ENCODE results near the gene CORIN. TPM values are rescaled to one million over a fixed set of nuclear protein-coding genes. Genes with fewer than 3 reads are reported as not detected.

Gene CORIN
- total RNA-seq, 1 donor = under 0.01 TPM

DNA sequence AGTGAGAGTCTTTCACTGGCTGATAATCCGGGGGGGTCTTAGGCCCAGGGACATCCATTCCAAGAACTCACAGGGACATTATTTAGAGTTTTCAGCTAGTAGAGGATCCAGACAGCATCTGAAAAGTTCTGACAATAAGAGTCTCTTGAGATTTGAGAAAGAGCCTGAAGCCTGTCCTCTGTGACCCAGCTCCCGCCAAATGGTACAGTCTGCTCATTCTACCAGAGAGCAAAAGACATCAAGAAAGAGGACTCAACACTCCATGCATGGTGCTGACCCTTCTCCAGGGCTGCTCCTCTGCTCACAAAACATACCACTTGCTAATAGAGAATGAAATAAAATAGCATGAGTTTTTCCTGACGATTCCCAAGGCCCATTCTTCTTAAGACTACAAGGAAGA lies 190.8 kb downstream of the CORIN start:
- DNase-seq (ENCODE audit: low read depth in 2 of 3, low spot score in 2 of 3) = no peak

DNA sequence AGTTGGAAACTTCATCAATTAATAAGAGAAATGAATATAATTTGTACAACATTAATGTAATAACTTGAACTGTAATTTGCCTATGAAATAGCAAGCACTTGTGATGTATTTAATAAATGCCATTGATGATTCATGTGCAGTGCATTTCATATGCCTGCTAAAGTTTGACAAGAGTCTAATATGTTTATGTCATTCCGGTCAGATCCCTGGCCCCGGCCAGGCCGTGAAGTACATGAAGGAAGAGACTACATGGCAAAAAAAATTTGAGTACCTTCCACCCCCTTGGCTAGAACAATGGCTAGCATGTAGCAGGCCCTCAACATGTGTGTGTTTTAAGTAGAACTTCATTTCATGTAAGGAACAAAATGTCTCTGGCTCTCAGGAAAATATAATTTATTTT lies 191.5 kb downstream of the CORIN start:
- no peak for DNase-seq (ENCODE audit: low read depth in 2 of 3, low spot score in 2 of 3)

DNA sequence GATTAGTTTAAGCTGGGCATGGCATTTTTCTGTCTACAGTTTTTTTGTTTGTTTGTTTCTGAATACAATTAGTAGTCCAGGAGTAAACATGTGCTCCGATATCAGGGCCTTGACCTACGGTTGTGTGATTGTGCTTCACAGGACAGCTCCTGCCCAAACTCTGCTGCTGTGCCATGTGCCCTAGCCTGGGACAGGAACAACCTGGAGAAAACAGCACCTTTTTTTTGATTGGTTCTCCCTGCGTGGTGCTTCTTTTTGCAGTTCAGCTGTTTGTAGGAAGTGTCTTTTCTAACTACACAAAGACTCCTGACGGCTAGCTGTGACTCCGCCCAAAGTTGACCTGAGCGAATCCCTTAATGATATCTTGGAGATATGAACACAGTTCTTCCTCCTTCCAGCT lies 194.0 kb downstream of the CORIN start:
- no peak for DNase-seq (ENCODE audit: low read depth in 2 of 3, low spot score in 2 of 3)

DNA sequence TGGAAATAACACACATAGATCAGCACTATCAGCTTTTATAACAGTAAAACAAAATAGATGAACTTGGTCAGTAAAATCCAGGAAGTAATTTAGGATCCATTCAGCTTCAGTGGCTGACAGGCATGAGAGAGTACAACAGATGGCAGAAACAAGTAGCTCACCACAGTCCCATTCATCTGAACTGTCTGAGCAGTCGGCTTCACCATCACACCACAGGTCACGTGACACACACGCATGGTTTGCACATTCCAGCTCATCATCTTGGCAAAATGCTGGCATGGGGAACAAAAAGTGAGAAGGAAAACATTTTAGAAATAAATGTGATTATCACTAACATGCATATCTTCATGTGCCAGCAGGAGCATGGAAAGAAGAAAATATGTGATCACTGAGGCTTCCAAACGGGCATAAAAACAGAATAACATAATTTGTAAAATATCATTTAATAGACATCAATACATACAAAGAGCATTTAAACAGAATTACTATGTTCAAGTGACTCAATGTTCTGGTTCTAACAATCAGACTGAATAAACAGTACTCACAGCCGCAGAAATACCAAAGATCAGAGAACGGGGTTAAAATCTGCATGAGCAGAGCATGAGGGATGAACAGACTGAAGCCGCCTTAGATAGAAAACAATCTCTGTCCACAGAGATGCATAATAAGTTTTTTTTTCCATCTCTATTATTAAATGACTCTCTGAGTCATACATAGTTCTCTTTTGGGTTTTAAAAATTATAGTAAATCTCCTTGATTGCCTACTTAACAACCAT lies 194.7 kb downstream of the CORIN start:
- DNase-seq (ENCODE audit: low read depth in 2 of 3, low spot score in 2 of 3) = no peak

DNA sequence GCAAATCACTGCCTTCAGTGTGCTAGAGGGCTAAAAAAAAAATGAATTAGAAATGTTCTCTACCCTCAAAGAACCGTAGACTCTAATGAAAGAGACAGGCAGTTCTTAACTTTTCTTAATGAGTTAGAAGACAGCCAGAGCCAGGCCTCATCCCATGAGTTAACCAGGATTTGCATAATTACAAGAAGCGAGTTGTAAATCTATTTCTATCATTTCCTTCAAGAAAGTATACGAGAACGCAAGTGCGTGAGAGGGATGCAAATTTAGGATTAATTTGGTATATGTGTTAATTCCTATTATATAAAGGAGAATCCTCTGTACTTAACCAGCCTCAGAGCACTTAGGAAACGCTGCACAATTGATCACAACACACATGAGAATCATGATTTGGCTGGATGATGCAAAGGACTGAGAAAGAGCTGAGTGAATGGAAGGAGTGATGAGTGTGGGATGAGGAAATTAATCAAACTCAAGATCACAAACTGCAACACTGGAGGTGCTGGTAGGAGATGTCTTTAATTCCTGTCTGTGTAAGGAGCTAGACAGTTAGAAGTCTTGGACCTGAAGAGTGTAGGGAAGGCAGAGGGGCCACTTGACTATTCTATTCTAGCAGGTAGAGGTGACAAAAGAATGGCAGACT lies 195.6 kb downstream of the CORIN start:
- DNase-seq (ENCODE audit: low read depth in 2 of 3, low spot score in 2 of 3) = no peak

DNA sequence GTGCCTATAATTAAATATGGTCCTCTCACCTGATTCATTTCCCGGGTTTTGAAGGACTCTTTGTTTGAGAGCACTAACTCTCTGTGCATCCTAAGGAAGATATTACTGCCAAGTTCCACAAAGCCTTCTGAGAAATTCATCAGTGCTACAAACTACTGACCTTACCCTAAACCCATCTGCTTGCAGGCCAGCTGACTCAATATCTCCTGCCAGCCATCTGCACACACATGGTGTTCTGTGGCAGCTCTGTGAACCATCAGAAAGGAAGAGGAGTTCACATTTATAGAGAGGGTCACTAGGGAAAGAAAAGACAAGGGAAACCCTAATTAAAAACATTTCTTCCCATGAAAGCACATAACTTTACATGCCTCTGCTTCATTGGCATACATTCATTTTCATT lies 196.1 kb downstream of the CORIN start:
- no peak for DNase-seq (ENCODE audit: low read depth in 2 of 3, low spot score in 2 of 3)

DNA sequence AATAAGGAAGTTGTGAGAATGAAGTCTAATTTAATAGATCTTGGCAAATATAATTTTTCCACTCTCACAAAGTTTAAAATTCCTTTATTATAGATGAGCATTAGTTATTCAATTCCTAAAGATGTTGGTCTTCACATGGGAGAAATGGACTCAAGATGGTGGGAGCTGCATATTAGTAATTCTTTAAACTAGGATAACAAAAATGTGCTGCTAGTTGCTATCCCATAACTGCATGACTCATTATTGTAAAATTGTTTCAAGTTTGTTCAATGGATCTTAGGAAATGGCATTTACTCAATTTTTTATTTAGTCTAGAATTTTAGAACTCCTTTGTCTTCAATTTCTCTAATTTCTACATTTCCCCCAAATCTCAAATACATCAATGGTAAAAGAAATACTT lies 197.0 kb downstream of the CORIN start:
- no peak for DNase-seq (ENCODE audit: low read depth in 2 of 3, low spot score in 2 of 3)

DNA sequence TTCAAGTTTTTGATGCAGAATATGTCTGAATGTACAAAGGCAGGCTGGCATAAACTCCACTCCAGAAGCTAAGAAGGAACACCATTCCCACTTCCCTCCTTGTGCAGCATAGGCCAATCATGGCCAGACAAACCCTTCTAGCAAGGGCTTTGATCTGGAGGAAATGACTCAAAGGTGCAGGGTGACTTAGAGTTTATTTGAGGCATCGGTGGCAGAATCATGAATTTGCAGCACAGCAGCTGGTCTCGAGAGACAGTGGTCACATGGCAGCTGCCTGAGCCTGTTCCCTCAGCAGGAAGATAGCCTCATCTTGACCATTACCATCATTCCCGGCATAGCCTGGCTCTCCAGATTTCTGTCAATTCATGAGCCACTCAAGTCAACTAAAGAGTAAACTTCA lies 198.3 kb downstream of the CORIN start:
- DNase-seq (ENCODE audit: low read depth in 2 of 3, low spot score in 2 of 3) = no peak

DNA sequence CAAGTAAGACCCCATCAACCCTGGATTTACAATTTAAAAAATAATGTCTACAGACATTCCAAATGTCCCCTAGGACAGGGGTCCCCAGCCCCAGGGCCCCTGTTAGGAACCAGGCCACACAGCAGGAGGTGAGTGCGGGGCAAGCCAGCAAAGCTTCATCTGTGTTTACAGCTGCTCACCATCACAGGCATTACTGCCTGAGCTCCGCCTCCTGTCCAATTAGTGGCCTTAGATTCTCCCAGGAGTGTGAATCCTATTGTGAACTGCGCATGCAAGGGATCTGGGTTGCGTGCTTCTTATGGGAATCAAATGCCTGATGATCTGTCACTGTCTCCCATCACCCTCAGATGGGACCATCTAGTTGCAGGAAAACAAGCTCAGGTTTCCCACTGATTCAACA lies 206.7 kb downstream of the CORIN start:
- DNase-seq (ENCODE audit: low read depth in 2 of 3, low spot score in 2 of 3) = no peak

DNA sequence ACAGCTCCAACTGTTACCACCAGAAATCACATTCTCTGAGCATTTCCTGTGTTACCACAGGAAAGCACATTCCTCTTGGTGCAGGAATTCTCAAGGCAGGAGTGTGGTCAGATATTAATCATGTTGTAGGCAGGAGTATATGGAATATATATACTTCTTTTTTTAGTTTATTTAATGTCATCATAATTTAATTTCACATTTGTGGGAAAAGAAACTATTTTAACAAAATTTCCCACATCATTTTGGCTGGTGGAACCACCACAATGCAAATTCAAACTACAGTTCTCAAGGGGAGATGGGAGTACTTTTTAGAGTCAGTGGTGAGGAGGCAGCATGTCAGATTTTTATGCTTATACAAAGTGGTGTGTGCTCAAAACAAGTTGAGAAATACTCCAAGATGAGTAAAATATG lies 213.8 kb downstream of the CORIN start:
- DNase-seq (ENCODE audit: low read depth in 2 of 3, low spot score in 2 of 3) = no peak

DNA sequence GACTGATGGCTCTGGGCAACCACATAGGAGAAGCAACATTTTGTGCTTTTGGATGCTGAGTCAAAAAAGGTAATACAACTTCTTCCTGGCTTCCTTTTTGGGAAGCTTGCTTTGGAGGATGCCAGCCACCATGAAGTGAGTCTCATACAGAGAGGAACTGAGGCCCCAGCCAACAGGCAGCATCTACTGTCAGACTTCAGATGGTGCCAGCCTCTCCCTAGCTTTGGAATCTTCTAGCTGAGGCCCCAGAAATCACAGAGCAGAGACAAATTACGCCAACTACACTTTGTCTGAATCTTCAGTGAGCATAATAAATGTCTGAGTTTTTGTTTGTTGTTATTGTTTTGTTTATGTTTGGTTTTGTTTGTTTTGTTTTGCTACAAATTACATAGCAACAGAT lies 216.7 kb downstream of the CORIN start:
- no peak for DNase-seq (ENCODE audit: low read depth in 2 of 3, low spot score in 2 of 3)

DNA sequence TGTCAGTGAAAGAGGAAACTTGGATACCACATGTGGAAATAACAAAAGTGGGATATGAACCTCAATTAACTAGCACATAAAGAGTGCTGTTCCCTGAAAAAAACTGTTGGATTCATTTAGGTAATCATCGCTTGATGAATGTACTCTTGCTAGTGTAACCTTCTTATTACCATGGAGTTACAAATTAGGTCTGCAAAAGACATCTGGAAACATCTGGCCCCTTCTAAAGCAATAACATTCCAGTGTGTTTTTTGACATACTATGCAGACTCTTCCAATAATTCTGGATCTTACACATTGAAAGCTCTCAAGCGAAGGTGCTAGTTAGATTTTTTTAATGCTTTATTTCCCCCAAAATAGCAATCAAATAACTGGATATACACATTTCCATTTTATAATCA lies 218.2 kb downstream of the CORIN start:
- no peak for DNase-seq (ENCODE audit: low read depth in 2 of 3, low spot score in 2 of 3)

DNA sequence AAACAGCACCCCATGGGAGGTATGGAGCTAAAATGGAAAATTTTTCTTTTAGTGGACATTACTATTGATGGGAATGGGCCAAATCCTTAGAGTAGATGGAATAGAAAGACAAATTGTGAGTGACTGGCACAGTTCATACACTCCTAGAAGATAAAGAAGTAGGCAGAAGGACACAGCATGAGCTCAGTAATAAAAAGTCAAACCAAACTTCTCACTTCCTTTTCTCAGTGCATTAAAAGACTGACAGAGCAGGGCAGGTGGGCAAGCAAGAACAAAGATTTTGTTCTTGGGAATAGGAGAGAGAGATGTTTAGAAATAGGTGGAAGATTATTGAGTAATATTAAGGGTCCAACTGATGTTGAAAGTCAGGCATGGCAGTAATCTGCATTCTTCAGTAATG lies 220.3 kb downstream of the CORIN start:
- DNase-seq (ENCODE audit: low read depth in 2 of 3, low spot score in 2 of 3) = no peak

DNA sequence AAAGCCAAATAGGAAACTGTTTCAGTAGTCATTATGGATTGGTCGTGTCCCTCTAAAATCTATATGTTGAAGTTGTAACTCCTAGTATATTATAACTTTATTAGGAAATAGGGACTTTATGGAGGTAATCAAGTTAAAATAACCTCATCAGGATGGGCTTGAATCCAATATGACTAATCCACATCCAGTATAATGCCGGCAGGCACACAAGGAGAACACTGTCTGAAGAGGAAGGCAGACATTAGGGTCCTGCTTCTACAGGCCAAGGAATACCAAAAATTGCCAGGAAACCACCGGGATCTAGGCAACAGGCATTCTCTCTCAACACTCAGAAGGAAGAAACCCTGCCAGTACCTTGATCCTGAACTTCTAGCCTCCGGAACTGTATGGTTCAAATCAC lies 222.5 kb downstream of the CORIN start:
- no peak for DNase-seq (ENCODE audit: low read depth in 2 of 3, low spot score in 2 of 3)

DNA sequence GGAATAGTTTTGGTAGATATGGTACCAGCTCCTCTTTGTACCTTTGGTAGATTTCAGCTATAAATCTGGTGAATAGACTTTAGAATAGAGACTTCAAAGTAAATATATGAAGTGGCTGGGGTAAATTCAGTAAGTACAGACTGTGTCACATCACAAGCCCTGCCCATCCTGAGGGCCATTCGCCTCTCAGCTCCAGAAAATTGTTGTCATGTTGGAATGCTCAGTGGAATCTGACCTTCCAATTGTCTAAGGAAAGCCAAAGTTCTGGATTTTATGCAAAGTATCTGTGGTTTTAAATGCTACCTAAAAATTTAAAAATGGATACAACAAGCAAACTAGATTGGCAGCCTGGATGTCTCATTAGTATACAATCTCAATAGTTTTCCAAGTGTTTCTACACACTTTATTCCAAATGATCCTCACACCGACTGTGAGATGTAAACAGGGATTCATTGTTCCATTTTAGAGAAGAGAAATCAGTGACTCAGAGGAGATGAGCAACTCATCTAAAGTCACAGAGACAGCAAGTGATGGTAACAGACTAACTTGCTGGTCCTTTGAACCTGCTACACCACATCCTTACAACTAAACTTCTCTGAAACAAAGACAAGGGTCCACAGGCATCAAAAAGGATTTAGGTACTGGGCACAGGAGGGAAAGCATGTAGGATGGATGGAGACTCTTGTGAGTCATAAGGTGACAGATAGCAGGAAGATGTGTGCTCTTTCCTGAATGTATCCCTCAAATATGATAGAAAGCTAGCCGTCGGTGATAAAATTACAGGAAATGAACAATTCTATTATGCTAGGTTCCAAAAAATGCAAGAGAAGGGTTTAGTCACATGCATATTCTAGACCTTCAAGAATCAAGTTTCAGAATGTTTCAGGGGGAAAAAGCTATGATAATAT lies 225.5 kb downstream of the CORIN start:
- no peak for DNase-seq (ENCODE audit: low read depth in 2 of 3, low spot score in 2 of 3)

DNA sequence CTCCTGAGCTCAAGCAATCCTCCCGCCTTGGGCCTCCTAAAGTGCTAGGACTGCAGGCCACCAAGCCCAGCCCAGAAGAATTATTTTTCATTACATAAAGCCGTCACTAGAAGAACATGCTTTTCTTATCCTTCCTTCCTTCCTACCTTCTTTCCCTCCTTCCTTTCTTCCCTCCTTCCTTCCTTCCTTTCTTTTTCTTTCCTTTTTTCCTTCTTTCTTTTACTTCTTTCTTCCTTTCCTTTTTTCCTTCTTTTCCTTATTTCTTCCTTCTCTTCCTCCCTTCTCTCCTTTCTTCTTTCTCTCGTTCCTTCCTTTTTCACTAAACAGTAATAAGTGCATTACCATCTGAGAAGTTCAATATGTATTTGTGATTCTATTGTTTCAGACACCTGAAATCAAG lies 231.4 kb downstream of the CORIN start:
- no peak for DNase-seq (ENCODE audit: low read depth in 2 of 3, low spot score in 2 of 3)

DNA sequence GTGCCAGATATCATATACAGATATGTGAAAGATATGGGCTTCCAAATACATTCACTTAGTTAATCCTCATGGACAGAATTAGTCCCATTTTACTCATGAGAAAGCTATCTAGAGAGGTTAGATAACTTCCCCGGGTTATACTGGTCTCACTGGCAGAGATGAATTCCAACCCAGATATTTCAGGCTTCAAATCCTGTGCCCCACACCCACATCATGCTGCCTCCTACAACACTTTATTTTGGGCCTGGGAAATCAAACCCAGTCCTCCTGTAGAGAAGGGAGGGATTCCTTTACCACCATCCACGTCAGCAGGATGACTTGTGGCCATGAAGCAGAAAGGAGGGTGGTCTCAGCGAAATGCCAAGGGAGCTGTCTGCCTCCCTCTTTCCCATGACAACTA lies 239.0 kb downstream of the CORIN start:
- DNase-seq (ENCODE audit: low read depth in 2 of 3, low spot score in 2 of 3) = no peak

DNA sequence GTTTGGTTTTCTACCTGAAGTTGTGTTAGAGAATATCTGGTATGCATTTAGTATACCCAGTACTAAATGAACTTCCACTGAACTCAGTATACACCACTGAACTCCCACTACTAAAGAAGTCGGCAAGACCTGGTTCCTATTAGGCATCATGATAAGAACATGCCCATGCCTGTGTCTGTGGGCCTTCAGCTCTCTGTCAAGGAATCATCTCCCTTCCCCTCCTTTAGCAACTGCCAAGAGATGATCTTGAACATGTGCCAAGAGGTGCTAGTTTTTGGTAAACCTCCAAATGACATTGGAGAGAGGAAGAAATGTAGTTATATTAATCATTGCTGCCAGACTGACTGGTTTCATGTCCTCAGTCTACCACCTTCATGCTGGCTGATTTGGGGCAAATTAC lies 239.5 kb downstream of the CORIN start:
- no peak for DNase-seq (ENCODE audit: low read depth in 2 of 3, low spot score in 2 of 3)

DNA sequence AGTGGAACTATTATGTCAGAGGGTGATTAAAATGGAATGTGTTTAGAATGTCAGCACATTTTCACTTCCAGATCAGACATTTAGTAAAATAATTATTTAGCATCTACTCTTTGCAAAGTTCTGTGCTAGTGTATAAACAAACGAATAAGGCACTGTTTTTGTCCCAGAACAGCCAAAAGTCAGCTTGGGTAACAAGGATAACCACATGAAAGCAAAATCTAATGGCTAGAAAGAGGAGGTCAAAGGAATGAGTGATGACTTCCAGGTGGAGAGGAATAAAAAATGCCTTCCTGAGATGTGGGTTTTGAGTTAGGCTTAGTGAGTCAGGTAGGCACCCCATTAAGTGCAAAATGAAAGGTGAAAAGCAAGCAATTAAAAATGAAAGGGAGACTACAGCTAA lies 240.2 kb downstream of the CORIN start:
- no peak for DNase-seq (ENCODE audit: low read depth in 2 of 3, low spot score in 2 of 3)

DNA sequence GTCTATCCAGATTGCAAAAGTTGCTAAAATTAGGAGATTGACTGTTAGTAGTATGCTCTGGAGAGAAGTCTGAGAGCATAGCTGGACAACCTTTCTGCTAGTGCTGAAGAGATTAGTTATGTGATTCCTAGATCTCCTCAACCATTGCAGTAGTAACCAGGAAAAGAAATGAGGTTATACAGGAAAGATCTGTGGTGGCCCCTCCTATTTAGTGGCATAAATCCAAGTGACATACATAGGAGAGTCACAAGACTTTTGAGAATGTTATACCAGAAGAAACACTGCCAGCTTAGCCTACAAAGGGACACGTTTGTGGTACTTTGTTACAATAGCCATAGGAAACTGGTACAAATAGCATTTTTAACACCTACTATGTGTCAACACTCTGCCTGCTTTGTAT lies 247.5 kb downstream of the CORIN start:
- DNase-seq (ENCODE audit: low read depth in 2 of 3, low spot score in 2 of 3) = no peak

DNA sequence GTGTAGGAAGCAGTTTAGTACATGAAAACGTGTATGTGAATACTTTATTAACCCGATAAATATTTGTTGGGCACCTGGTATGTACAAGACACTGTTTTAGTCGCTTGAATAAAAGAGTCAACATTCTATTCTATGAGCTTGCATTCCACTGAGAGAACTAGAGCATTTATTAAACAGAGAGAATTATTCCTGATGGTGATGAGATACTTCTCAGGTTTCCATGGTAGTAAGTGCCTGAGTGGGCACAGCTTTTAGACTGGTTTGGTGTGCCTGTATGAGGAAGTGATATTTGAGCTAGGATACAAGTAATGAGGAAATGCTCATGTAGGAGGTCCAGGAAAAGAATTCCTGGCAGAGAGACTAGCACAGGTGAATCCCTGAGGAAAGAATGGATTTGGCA lies 258.6 kb downstream of the CORIN start:
- no peak for DNase-seq (ENCODE audit: low read depth in 2 of 3, low spot score in 2 of 3)
